DMS79 (cell line): ENCODE results near the gene CHID1.
A peak's percentile ranks its signal among the peaks of the same experiment; 100 is the strongest.

ENCODE experiments used
- DNase-seq: peaks from one replicate; lab custom pipeline; 2025; lab: John Stamatoyannopoulos, UW

The CHID1 gene

DNA sequence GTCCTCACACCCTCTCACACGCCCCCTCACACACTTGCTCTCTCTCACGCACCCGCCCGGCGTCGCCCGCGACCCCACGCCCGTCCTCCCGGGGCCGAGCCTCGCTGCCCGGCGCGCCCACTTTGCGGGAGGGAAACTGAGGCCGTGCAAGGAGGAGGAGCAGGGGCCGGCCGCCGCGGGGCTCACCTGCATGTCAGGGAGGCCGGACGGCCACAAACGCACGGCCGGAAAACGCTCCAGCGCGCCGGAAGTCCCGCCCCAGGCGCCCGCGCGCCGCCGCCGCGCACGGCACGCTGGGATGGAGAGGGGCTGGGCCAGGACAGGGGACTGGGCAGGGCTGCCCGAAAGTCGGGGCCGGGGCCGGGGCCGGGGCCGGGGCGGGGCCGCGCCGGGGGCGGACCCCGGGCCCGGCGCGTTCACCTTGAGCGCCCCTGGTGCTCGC lies at the start of gene CHID1:
Gene CHID1 (minus strand): TSS at position 222 of the 442 bp plus-strand sequence. CDS start 5,994 bp downstream, outside the sequence.
- peak; percentile 27 for DNase-seq

DNA sequence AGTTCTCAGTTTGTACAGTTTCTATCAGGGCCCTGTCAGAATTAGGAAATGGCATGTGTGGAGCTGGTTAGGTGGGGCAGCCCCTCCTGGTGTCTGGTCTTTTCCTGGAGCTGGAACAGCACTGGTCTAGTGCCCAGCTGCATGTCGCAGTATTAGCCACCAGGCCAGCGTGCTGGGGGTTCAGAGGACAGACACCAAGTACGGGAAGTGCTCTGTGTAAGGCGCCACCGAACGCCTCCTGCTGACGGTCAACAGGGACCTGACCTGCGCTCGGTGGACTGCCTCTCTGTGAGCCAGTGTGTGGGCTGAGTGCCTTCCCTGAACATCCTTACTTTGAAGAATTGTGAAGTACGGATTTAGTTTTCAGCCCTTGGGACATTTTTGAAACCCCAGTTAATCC lies 49.0 kb upstream of the CHID1 start:
- no peak for DNase-seq

DNA sequence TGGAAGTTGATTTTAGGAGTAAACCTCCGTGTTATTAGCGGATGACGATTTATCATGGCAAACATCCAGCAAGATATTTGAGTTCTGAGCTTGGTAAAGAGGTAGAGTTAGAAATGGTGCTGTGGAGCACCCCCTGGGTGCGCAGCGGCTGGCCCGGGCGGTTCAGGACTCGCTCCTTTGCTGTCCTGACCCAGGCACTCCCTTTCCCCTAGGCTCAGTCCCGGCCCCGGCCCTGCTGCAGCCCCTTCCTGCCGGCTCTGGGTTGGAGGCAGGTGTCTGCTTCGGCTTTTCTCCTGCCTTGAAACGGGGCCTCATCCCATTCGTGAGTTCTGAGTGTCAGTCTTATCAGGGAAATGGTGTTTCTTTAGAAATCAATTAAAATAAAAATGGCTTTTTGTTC lies 48.4 kb upstream of the CHID1 start:
- no peak for DNase-seq

DNA sequence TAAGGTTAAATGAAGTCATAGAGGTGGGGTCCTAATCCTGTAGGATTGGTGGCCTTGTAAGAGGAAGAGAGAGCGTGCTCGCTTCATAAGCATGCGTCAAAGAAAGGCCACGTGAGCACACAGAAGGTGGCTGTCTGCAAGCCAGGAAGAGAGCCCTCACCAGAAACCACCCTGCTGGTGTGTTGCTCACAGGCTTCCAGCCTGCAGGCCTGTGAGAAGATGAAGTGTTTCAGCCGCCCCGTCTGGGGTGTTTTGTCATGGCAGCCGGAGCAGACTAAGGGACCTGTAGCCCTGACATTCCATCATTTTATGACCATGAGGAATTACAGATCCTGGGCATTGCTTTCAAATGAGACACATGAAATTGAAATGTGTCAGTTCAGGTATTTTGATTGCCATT lies 47.5 kb upstream of the CHID1 start:
- no peak for DNase-seq

DNA sequence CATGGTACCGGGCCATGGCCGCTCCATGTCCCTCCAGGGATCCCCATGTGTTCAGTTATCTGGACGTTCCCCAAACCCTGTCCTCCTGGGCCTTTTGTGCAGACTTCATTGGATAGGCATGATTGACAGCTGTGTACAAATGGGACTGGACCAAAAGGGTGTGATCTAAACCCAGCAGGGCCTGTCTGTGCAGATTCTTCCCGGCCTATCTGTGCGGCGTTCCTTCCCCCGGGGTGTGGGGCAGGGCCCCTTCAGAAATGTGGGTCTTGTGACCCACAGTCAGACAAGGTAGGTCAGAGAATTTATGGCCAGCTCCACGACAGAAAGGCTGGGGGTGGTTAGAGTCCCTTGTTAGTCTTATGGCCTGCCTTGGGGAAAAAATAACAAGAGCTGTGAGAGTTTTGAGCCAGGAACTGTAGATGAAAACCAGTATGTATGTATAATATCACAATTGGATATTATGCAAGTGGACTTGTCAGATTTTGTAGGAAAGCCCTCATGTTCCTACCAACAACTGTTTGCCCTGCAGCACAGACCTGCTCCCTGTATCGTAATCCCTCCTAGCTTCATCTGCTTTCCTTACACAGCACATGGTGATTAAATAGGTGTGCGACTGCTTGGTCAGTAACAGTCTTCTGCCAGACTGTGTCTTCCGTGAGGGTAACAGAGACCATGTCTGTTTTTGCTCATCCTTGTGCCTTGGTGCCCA lies 46.8 kb upstream of the CHID1 start:
- DNase-seq, result no peak

DNA sequence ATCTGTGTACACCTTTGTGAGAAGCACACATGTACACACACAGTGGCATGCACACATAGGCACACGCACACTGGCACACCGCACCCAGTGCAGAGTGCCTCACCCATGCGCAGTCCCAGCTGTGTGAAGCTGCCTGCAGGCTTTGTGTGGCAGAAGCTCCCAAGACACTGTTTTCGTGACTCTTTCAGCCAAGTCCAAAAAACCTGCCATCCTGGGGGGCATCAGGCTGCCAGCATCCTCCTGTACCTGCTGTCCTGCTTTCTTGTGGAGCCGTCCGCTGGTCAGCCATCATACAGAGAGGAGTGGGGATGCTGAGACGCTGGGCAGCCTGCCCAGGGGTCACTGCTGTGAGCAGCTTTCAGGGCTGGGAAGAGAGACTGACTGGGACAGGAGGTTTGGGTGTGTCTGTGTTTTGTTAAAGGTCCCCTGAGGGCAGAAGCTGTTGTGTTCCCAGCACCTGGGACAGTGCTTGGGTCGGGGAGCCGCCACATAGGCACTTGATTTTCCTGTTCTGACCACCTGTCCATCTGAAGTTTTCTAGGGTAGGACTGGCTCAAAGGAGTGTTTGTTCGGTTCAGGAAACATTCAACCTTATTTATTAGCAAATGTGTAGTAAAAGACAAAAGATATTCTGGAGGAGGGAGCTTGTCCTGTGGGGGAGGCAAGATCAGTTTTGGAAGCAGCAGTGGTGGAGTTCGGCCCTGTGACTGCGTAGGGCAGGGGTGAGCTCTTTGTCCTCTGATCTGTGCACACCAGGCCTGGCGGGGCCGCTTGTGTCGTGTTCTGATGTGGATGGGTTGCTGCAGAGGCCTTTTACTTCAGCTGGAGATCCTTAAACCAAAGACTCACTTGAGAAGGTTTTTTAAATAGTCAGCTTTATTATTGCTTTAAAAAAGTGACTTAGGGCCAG lies 44.8 kb upstream of the CHID1 start:
- DNase-seq, result no peak

DNA sequence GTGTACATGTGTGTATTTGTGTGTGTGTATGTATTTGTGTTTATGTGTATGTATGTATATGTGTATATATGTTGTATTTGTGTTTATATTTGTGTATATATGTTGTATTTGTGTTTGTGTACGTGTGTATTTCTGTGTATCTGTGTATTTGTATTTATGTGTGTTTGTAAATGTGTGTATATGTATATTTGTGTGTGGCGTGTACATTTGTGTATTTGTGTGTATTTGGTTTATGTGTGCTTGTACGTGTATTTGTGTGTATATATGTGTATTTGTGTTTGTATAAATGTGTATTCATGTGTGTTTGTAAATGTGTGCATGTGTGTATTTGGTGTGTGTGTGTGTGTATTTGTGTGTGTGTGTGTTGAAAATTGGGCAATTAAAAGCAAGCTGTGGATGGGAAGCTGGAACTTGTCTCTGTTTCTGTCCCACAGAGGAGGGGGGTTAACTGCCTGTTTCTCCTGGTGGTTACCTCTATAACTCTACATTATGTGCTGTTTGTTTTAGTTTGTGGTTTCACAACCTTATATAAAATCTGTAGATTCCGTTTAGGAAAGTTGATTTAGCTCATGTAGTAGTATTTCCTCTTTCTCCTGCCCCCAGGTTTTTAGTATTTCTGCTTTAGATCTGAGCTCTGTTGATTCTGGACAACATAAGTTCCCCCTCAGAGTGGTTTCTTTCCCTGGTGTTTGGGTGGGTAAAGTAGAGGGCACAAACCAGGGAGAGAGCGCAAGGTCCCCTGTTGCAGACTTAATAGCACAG lies 44.0 kb upstream of the CHID1 start:
- no peak for DNase-seq

DNA sequence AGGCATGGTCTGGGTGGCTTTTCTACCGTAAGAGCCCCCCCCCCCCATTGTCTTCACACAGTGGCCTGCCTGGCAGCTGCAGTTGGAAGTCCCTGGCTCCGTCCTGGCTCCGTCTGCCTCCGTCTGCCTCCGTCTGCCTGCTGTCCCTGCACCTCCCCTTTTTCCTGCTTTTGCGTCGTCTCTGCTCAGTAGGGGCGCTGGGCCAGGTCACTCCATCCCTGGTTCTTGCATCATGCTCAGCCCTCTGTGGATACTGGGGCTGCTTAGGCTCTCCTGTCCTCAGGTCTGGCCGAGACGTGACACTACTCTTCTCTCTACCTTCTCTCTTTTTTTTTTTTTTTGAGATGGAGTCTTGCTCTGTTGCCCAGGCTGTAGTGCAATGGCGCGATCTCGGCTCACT lies 42.9 kb upstream of the CHID1 start:
- DNase-seq, result no peak

DNA sequence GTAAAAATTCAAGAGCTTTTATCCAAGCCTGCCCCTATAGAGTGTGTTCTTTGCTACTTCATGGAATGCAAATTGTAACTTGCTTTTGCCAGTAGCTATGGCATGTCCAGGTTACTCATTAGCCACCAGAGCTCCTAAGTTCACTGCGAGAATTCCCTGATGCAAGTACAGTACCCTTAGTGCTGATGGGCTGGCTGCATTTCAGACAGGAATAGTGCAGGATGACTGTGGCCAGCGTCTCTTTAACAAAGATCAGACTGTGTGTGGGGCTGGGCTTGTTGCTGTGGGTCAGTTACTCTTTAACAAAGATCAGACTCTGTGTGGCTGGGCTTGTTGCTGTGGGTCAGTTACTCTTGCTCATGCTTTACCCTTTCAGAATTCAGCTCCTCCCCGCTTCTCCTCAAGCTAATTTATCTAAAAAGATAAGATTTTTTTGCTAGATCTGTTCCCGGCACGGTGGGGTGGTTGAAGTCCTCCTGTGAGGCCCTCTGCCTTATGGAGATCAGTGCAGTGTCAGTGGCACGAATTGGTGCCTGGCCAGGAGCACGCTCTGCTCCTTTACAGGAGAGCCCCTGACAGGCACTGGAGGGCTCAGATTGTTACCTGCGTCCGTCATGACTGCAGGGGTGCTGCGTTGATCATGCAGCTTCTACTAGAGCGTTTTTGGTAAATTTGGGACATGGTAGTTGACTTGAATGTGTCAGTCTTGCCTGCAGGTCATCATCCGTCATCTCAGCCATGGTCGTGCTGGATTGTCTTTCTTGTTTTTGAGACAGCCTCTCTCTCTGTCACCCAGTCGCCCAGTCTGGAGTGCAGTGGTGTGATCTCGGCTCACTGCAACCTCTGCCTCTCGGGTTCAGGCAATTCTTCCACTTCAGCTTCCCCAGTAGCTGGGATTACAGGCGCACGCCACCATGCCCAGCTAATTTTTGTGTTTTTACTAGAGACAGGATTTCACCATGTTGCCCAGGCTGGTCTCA lies 42.1 kb upstream of the CHID1 start:
- no peak for DNase-seq

DNA sequence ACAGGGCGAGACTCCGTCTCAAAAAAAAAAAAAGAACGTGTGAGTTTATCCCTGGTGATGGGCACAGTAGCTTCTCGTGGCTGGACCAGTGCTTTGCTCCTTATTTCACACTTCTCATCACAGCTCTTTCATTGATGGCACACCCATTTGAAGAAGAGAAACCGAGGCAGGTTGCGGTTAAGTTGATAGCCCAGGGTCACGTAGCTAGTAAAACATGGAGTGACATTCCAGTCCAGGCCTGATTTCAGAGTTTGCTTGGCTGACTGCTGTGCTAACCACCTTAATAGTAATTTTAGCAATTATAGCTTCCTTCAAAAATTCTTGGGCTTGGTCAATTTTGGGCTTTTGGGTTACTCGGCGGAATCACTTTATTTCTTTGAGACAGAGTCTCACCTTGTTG lies 40.9 kb upstream of the CHID1 start:
- no peak for DNase-seq

DNA sequence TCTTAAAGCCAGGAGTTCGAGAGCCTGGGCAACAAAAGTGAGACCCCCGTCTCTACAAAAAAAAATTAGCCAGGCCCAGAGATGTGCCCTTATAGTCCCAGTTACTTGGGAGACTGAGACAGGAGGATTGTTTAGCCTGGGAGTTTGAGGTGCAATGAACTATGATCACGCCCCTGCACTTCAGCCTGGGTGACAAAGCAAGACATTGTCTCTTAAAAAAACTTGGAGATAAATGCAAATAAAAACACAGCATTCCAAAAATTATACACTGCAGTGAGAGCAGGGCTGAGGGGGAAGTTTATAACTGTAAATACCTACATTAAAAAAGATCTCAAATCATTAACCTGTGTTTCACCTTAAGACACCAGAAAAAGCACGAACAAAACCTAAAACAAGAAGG lies 37.1 kb upstream of the CHID1 start:
- no peak for DNase-seq

DNA sequence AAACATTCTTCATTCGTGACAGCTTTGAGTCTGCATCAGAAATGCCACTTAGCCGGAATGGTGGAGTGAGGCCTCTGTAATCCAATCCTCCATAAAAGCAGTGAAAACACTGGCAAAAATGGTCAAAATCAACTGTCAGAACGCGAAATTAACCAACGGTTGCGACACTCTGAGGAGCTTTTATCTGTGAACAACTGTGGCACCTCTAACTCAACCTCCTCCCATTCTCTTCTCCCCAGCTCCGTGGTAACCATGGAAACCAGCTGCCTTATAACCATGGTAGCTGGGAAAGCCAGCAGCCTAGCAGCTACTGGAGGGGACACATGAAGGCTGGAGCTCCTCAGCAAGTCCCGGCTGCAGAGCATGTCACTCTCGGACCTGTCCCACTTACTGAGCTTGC lies 35.4 kb upstream of the CHID1 start:
- DNase-seq, result no peak

DNA sequence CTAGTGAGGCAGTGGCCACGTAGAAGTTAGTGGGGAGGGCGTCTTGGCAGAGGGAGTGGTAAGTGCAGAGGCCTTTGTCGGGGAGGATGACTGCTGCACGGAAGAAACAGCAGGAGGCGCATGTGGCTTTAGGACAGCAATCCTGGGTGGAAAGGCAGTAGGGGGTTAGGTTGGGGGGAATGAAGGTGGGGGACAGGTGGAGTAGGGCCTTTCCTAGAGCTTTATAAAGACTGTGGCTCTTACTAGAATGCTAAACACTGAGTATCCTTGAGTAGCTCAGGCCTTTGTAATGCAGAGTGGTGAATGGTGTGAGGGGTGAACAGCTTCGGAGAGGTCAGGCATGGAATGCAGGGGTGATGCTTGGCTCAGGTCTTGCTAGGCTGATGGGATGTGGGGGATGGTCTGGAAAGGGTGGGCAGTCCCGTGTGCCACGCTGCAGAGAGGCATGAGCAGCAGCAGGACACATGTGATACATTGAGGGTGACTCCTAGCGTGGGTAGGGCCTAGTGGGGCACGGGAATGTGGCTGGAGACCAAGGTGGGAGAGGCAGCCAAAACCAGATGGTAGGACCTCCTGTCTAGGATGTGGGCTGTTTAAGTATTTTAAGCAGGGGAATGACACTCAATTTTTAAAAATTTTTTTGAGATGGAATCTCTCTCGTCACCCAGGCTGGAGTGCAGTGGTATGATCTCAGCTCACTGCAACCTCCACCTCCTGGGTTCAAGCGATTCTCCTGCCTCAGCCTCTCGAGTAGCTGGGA lies 34.3 kb upstream of the CHID1 start:
- no peak for DNase-seq

DNA sequence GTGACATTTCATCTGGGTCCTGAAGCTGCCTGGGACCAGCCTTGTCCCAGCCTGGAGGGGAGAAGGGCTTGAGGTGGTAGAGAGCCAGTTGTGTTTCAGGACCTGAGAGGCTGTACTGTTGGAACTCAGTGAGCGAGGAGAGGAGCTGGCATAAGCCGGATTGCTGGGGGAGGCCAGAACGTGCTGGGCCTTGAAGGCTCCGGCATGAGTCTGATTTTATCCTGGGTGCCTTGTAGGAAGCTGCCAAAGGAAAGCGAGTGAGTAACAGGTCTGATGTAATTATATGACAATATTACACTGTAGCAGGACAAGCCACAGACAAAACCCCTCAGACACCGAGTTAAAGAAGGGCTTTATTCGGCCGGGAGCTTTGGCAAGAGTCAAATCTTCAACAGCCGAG lies 32.2 kb upstream of the CHID1 start:
- no peak for DNase-seq

DNA sequence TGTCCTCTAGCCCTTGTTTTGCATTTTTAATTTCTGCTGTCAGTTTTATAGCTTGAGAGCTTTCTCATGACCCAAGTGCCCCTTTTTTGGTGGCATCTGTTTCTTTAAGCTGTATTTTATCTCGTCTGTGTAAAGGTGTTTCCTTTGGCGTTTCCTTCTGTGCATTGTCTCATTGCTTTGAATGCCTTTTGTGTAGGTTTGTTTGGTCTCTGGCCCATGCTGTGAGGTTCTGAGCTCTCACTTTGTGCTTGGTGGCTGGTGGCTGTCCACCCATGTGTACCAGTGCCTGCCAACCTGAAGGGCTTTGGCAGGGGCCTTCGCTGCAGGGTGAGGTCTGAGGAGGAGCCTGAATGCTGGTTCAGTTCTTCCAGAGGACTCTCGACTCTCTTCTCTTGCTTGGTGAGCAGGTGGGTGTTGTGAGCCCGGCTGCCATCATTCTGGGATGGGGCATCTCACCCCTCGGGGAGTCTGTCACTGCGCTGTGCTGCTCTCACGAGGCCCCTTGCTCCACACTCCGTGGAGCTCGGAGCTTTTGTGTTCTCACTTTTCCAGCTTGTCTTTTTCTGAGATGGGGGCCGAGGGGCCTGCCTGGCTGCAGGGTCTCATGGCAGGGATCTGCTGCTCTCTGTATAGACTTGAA lies 30.0 kb upstream of the CHID1 start:
- DNase-seq, result no peak

DNA sequence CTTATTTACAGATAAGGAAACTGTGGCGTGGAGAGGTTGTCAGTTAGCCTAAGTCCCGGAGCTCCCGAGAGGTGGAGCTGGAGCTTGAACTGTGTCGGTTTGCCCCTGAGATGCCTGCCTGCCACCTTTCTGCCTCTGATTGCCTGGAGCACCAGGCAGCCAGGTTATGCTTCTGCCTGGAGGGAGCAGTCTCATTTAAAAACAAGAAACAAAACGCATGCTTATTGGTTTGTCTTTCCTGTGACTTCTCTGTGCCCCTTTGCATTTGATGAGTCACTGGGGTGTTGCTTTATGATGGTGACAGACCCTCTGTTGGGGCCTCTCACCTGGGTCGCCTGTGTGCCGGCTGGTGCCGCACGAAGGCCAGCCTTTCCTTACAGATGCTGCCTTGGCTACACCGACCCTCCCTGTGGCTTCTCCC lies 27.2 kb upstream of the CHID1 start:
- DNase-seq, result no peak

DNA sequence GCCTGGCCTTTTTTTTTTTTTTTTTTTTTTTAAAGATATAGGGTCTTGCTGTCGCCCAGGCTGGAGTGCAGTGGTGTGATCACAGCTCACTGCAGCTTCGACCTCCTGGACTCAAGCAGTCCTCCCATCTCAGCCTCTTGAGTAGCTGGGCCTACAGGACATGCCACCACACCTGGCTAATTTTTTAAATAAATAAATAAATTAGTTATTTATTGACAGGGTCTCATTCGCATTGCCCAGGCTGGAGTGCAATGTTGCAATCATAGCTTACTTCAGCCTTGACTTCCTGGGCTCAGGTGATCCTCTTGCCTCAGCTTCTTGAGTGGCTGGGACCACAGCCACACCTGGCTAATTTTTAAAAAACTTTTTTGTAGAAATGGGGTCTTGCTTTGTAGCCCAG lies 25.6 kb upstream of the CHID1 start:
- no peak for DNase-seq

DNA sequence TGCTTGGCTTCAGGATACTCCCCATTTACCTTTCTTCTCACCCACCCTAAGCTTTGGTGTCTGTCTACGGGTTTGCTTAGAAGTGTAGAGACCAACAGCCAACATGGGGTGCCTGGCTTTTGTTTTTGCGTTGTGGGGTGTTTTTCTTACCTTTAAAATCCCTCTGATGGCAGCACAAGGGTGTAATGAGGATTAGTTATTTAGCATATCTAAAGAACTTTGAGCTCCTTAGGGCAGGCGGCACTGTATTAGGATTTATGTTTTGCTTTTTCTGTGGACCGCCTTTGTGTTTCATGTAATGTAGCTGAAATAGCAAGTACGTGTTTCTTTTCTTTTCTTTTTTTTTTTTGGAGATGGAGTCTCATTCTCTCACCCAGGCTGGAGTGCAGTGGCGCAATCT lies 23.9 kb upstream of the CHID1 start:
- DNase-seq, result no peak

DNA sequence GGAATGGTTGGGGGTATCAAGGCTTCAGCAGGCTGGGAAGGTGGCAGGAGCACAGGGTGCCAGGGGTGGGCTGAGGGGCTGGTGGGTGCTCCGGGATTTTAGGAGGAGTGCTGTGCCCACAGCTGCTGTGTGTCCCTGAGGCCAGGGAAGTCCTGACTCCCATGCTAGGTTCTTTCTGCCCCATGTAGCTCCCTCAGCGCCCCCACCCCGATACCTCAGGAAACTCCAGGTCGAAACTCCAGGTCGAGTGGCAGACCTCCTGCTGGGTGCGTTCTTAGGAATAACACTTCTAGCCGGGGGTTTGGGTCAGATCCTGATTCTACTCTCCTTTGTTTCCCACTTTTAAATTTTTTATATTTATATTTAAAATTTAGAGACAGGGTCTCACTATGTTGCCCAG lies 23.3 kb upstream of the CHID1 start:
- DNase-seq, result no peak
